HepG2 (cell line): ENCODE data around the gene SLC10A2. TPM values are rescaled to one million over a fixed set of nuclear protein-coding genes. Genes with fewer than 3 reads are reported as not detected.

Experiments used
- ATAC-seq: fragments of 200-7000 bp; cut with Tn5 transposase; 3 replicates; pipeline ENCODE4 v1.9.1; 2020; ENCODE audit warnings: mild to moderate bottlenecking, moderate library complexity
- BruUV-seq: library from RNA; stranded (reverse); fragments of 400-500 nt; replicated peaks from 2 replicates; lab custom pipeline; 2021; lab: Mats Ljungman, UMichigan
- CTCF ChIA-PET: fragments of 300-600 bp; formaldehyde crosslinking; extraction: SDS; loops from one replicate; lab custom pipeline; 2021; ENCODE audit warnings: low total read pairs, inconsistent platforms, low intra/inter-chr PET ratio; lab: Yijun Ruan, JAX
- POLR2A ChIA-PET: fragments of 350-600 bp; sonication (Branson Sonifier 250); formaldehyde crosslinking; loops from one replicate; lab custom pipeline; 2020; ENCODE audit warnings: antibody characterized with exemption, inconsistent platforms; lab: Yijun Ruan, JAX
- DNase-seq: peaks from one replicate; pipeline ENCODE4 v3.0.0-alpha.2; 2015; ENCODE audit warnings: low spot score
- FAIRE-seq: peaks from 3 replicates; lab custom pipeline; 2011; peaks lifted over from hg19 to GRCh38; lab: Jason Lieb, UNC
- H2AFZ ChIP-seq: one replicate; pipeline ENCODE4 v1.6.1; 2011; ENCODE audit warnings: low read length, inconsistent platforms
- H3K27ac ChIP-seq: fragments of 300-600 bp; 3 replicates; pipeline ENCODE4 v1.8.0; 2011; ENCODE audit warnings: mixed run types, mild to moderate bottlenecking, mixed read lengths, low read length, inconsistent platforms; ENCODE audit not compliant: insufficient read depth; ENCODE audit errors: extremely low read length
- H3K27me3 ChIP-seq, 2 experiments: fragments of 200-600 bp in 1 of 2; 2 replicates in 1 of 2; 3 replicates in 1 of 2; pipeline versions ENCODE4 v1.6.0 to v1.8.0; 2011; ENCODE audit warnings: low read length in 2 of 2, mild to moderate bottlenecking in 2 of 2, moderate library complexity in 2 of 2, inconsistent platforms in 1 of 2; ENCODE audit not compliant: insufficient read depth in 2 of 2, control insufficient read depth in 1 of 2
- H3K36me3 ChIP-seq, 2 experiments: fragments of 200-600 bp in 1 of 2; replicated peaks in 1 of 2; 2 replicates in 1 of 2; 3 replicates in 1 of 2; pipeline versions ENCODE4 v1.5.1 to v1.8.0; 2011; ENCODE audit warnings: low read length in 2 of 2, inconsistent platforms in 1 of 2; ENCODE audit not compliant: insufficient read depth in 2 of 2, control insufficient read depth in 1 of 2
- H3K4me1 ChIP-seq: 2 replicates; pipeline ENCODE4 v1.5.1; 2012; ENCODE audit warnings: low read length, inconsistent platforms; ENCODE audit not compliant: insufficient read depth
- H3K4me2 ChIP-seq: 2 replicates; pipeline ENCODE4 v1.6.0; 2011; ENCODE audit warnings: low read depth, low read length, inconsistent platforms
- H3K4me3 ChIP-seq, 3 experiments: fragments of 200-600 bp in 1 of 3; sonication (generic), shearing (Covaris generic) in 1 of 3; replicated peaks in 1 of 3; 2 replicates each; pipeline ENCODE4 v1.5.1; 2011 to 2016; ENCODE audit warnings: low read length in 3 of 3, inconsistent platforms in 2 of 3, low read depth in 2 of 3, mild to moderate bottlenecking in 2 of 3, control low read depth in 1 of 3, mixed read lengths in 1 of 3; ENCODE audit not compliant: insufficient read depth in 1 of 3
- H3K79me2 ChIP-seq: one replicate; pipeline ENCODE4 v1.6.1; 2011; ENCODE audit warnings: low read length, inconsistent platforms; ENCODE audit not compliant: insufficient read depth
- H3K9ac ChIP-seq: 2 replicates; pipeline ENCODE4 v1.6.0; 2011; ENCODE audit warnings: mild to moderate bottlenecking, low read depth, low read length, inconsistent platforms; ENCODE audit not compliant: insufficient read depth
- H3K9me3 ChIP-seq: 2 replicates; pipeline ENCODE4 v1.5.1; 2012; ENCODE audit warnings: mild to moderate bottlenecking, low read length
- H4K20me1 ChIP-seq: 2 replicates; pipeline ENCODE4 v1.6.0; 2011; ENCODE audit warnings: inconsistent platforms, mild to moderate bottlenecking, low read length, moderate library complexity; ENCODE audit not compliant: insufficient read depth
- ARNTL ChIP-seq: sonication (generic); formaldehyde crosslinking; IDR thresholded peaks from 2 replicates; pipeline ENCODE4 v1.4.0; 2020; ENCODE audit warnings: mild to moderate bottlenecking, missing genetic modification reagents
- BCL6 ChIP-seq: IDR thresholded peaks from 2 replicates; pipeline ENCODE4 v1.6.1; 2016; ENCODE audit warnings: missing genetic modification reagents, missing compliant biosample characterization
- CC2D1A ChIP-seq: sonication (generic); formaldehyde crosslinking; IDR thresholded peaks from 2 replicates; pipeline ENCODE4 v1.8.1; 2023; ENCODE audit warnings: mild to moderate bottlenecking, missing genetic modification reagents
- FOXK1 ChIP-seq: sonication (generic); formaldehyde crosslinking; IDR thresholded peaks from 2 replicates; pipeline ENCODE4 v1.4.0; 2020; ENCODE audit warnings: low read depth, missing genetic modification reagents, borderline replicate concordance
- HCFC1 ChIP-seq: fragments of 150-350 bp; IDR thresholded peaks from 2 replicates; pipeline ENCODE4 v1.6.1; 2014; ENCODE audit warnings: low read depth, low read length
- NR2F2 ChIP-seq: IDR thresholded peaks from 2 replicates; pipeline ENCODE4 v1.6.1; 2012; ENCODE audit warnings: low read depth, inconsistent platforms, borderline replicate concordance
- ZBTB26 ChIP-seq: IDR thresholded peaks from 2 replicates; pipeline ENCODE4 v1.6.1; 2016; ENCODE audit warnings: missing compliant biosample characterization, missing genetic modification reagents, borderline replicate concordance
- ZNF251 ChIP-seq: sonication (generic); formaldehyde crosslinking; IDR thresholded peaks from 2 replicates; pipeline ENCODE4 v1.9.0; 2021; ENCODE audit warnings: mild to moderate bottlenecking, missing genetic modification reagents
- ZNF276 ChIP-seq: sonication (generic); formaldehyde crosslinking; IDR thresholded peaks from 2 replicates; pipeline ENCODE4 v1.4.0; 2020; ENCODE audit warnings: mild to moderate bottlenecking, low read depth, missing genetic modification reagents
- ZNF280B ChIP-seq: sonication (generic); formaldehyde crosslinking; IDR thresholded peaks from 2 replicates; pipeline ENCODE4 v1.5.0; 2020; ENCODE audit warnings: missing genetic modification reagents, mild to moderate bottlenecking, borderline replicate concordance
- ZSCAN29 ChIP-seq: sonication (generic); formaldehyde crosslinking; conservative IDR thresholded peaks from 2 replicates; pipeline ENCODE4 v1.4.0; 2020; ENCODE audit warnings: mild to moderate bottlenecking, missing genetic modification reagents
- WGBS: methylation state at CpG from one replicate; pipeline ENCODE4 v1.1.6; 2017; ENCODE audit warnings: low lambda C conversion rate; 5-methylcytosine and 5-hydroxymethylcytosine counted together
- in situ Hi-C: cut with HindIII; loops from 2 replicates; pipeline ENCODE4 v1.10.0; 2017; ENCODE audit warnings: low pct_unique_long_range_greater_than_20kb; ENCODE audit not compliant: extremely low pct_ligation_motif_present
- intact Hi-C: fragments of 100-400 bp; cut with micrococcal nuclease; formaldehyde crosslinking; loops from one replicate; pipeline ENCODE4 v1.10.0; 2022; ENCODE audit not compliant: unreplicated experiment
- polyA plus RNA-seq, 8 experiments: library from polyadenylated mRNA; depleted of rRNA in 3 of 8; stranded (reverse) in 7 of 8; unstranded in 1 of 8; fragments of >200 nt; fragmentation: Illumina TruSeq in 4 of 8; extraction: Trizol in 4 of 8; gene quantifications; 2 replicates each; pipeline versions ENCODE4 v1.2.1 to v1.2.3, GENCODE V29; 2011 to 2016; ENCODE audit warnings: low read depth in 4 of 8, missing spikeins in 1 of 8, mixed read lengths in 1 of 8; ENCODE audit not compliant: insufficient read depth in 1 of 8
- total RNA-seq, 5 experiments: library from RNA; depleted of rRNA; stranded (reverse); fragments of >200 nt; fragmentation: Illumina TruSeq; extraction: Trizol; gene quantifications; 2 replicates each; pipeline ENCODE4 v1.2.3, GENCODE V29; 2016; ENCODE audit warnings: low read depth in 1 of 5

Gene SLC10A2
- total and polyA plus RNA-seq, 2 of the 13 experiments (the other 11 are each of a cell fraction or from before 2014, with no cell fraction given) = not detected

DNA sequence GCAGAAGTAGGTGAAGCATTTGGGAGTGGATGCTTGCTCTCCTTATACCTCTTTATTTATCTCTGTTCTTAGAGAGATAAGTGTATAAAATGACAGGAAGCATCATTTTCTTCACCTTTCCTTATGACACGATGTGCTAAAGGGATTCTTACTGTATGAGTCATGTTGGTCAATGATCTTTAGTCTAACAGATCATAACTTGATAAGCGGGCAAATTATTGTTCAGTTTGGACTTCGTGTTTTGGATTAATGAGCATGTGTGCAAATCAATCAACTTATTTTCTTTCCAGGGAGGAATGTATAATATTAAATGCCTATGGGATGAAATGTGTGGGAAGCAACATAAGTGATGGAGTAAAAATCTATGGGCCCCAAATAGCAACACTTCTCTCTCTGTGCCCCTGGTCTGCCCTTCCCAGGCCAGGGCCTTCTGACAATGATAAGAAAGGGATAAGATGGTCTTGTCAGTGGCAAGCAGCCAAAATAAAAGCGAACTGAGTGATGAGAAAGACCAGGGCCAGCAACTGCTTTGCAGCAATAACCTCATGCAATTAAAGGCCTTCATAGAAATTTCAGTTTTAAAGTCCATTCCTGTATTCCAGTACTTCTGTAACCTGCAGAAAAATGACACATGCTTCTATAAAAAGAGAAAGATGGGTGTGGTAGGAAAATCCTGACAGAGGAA lies 61.4 kb downstream of the SLC10A2 start:
- WGBS = 8% methylated on average over 4 of the region's 4 CpGs
- TF ChIP-seq ZSCAN29 (no peak), ZNF276 (CRISPR knock-in tag) (no peak), ZBTB26 (CRISPR knock-in tag) (no peak), ARNTL (CRISPR knock-in tag) (no peak), ZNF251 (no peak), BCL6 (no peak), FOXK1 (no peak), CC2D1A (CRISPR knock-in tag) (no peak), HCFC1 (no peak), NR2F2 (no peak), ZNF280B (CRISPR knock-in tag) (no peak)

More for the DNA sequence above, 61.4 kb downstream of the SLC10A2 start:
- CTCF ChIA-PET = no interaction called here
- Histone ChIP-seq H3K27me3 (no peaks in the 10 kb centered on the region), H3K36me3 (no peaks in the 10 kb centered on the region), H3K9ac (no peak overlapping the region), H3K4me3 (no peak overlapping the region), H2AFZ (no peak overlapping the region), H3K27ac (no peak overlapping the region), H3K9me3 (no peaks in the 10 kb centered on the region), H3K4me2 (no peak overlapping the region), H3K79me2 (no peaks in the 10 kb centered on the region), H3K4me1 (no peaks in the 10 kb centered on the region), H4K20me1 (no peaks in the 10 kb centered on the region)
- DNase-seq (no peak), ATAC-seq (no peak), FAIRE-seq (no peak)
- in situ Hi-C loops = no loop called here
- intact Hi-C loops = no loop called here
- BruUV-seq = no TSS peak
- POLR2A ChIA-PET = no interaction called here
